ENCODE measurements around the gene CEND1.

CEND1 gene

GRCh38 chr11:791658-792534, 2.0 kb upstream of the CEND1 start:
- no peak for TF ChIP-seq Cebpa-rat (IDR thresholded peaks at IDR 0.05)
- Histone ChIP-seq H3K27ac (no peak overlapping the region), H3K4me2 (no peak overlapping the region), H4K20me1 (peaks cover 60% of the 10 kb centered on the region), H3K9ac (no peak overlapping the region), H3K4me3 (no peak overlapping the region), H3K9me3 (no peaks in the 10 kb centered on the region), H3K27me3 (no peaks in the 10 kb centered on the region), H3K4me1 (peaks cover 48% of the 10 kb centered on the region), H3K36me3 (peaks cover 41% of the 10 kb centered on the region)

- Histone ChIP-seq H3K36me3 (peaks cover 41% of the 10 kb centered on the region), H3K4me1 (peaks cover 50% of the 10 kb centered on the region), H3K4me3 (no peak overlapping the region), H3K4me2 (no peak overlapping the region), H3K9ac (no peak overlapping the region), H3K27ac (no peak overlapping the region), H3K27me3 (no peaks in the 10 kb centered on the region), H4K20me1 (peaks cover 52% of the 10 kb centered on the region), H3K9me3 (no peaks in the 10 kb centered on the region)
- no peak for TF ChIP-seq Cebpa-rat (IDR thresholded peaks at IDR 0.05)
These were observed 1.1 kb upstream of the CEND1 start for GRCh38 chr11:790721-791564.

- no peak overlapping the region for H3K9ac ChIP-seq
- H3K4me1 ChIP-seq, result peaks cover 36% of the 10 kb centered on the region
- TF ChIP-seq Cebpa-rat (IDR thresholded peaks at IDR 0.05), result no peak
- H3K4me2 ChIP-seq, result peak overlapping the region; percentile 55
- no peak overlapping the region for H3K27ac ChIP-seq
- H3K9me3 ChIP-seq, result no peaks in the 10 kb centered on the region
- H3K36me3 ChIP-seq, result peaks cover 35% of the 10 kb centered on the region
- peaks cover 42% of the 10 kb centered on the region for H4K20me1 ChIP-seq
- H3K27me3 ChIP-seq, result no peaks in the 10 kb centered on the region
- H3K4me3 ChIP-seq, result no peak overlapping the region
These were observed 643 bp downstream of the CEND1 start for GRCh38 chr11:788953-789940.

GRCh38 chr11:788009-788640, 1.8 kb downstream of the CEND1 start:
- TF ChIP-seq Cebpa-rat (IDR thresholded peaks at IDR 0.05), result no peak
- H3K36me3 ChIP-seq, result peaks cover 32% of the 10 kb centered on the region

GRCh38 chr11:787084-787675, 2.7 kb downstream of the CEND1 start:
- peaks cover 30% of the 10 kb centered on the region for H3K36me3 ChIP-seq
- H3K9ac ChIP-seq, result no peak overlapping the region
- H3K9me3 ChIP-seq, result no peaks in the 10 kb centered on the region
- H3K27me3 ChIP-seq, result no peaks in the 10 kb centered on the region
- H4K20me1 ChIP-seq, result peaks cover 32% of the 10 kb centered on the region; the same call in 1 of the 2 replicates
- peaks cover 50% of the 10 kb centered on the region for H3K4me1 ChIP-seq
- no peak overlapping the region for H3K27ac ChIP-seq
- peak overlapping the region; percentile 55; the same call in 1 of the 2 replicates for H3K4me2 ChIP-seq
- no peak for TF ChIP-seq Cebpa-rat (IDR thresholded peaks at IDR 0.05)
- H3K4me3 ChIP-seq, result no peak overlapping the region

More at GRCh38 chr11:788009-788640, 1.8 kb downstream of the CEND1 start:
- Histone ChIP-seq H3K9me3 (no peaks in the 10 kb centered on the region), H3K9ac (no peak overlapping the region), H3K4me3 (no peak overlapping the region), H3K4me2 (peak overlapping the region; percentile 55), H3K4me1 (peaks cover 41% of the 10 kb centered on the region), H3K27me3 (no peaks in the 10 kb centered on the region), H3K27ac (no peak overlapping the region), H4K20me1 (peaks cover 33% of the 10 kb centered on the region; the same call in 1 of the 2 replicates)

- H3K36me3 ChIP-seq, result peaks cover 29% of the 10 kb centered on the region
- peaks cover 31% of the 10 kb centered on the region; the same call in 1 of the 2 replicates for H4K20me1 ChIP-seq
- no peaks in the 10 kb centered on the region for H3K9me3 ChIP-seq
- peaks cover 57% of the 10 kb centered on the region for H3K4me1 ChIP-seq
- H3K27me3 ChIP-seq, result no peaks in the 10 kb centered on the region
- TF ChIP-seq Cebpa-rat (IDR thresholded peaks at IDR 0.05), result no peak
- H3K4me2 ChIP-seq, result 0 out of 2 replicates have a peak overlapping the region, but pooled peaks have one; percentile 5
- H3K27ac ChIP-seq, result no peak overlapping the region
- no peak overlapping the region for H3K9ac ChIP-seq
- no peak overlapping the region for H3K4me3 ChIP-seq
These were observed 3.4 kb downstream of the CEND1 start for GRCh38 chr11:786235-787083.

GRCh38 chr11:783581-784015, 6.3 kb downstream of the CEND1 start:
- Histone ChIP-seq H3K4me3 (no peak overlapping the region), H3K4me2 (peak overlapping the region; percentile 39), H3K9ac (no peak overlapping the region), H3K27me3 (no peaks in the 10 kb centered on the region), H4K20me1 (peaks cover 20% of the 10 kb centered on the region; the same call in 1 of the 2 replicates), H3K36me3 (peaks cover 41% of the 10 kb centered on the region), H3K9me3 (no peaks in the 10 kb centered on the region), H3K4me1 (peaks cover 74% of the 10 kb centered on the region), H3K27ac (no peak overlapping the region)
- no peak for TF ChIP-seq Cebpa-rat (IDR thresholded peaks at IDR 0.05)

All from BLaER1 (cell line).